Parathyroid adenoma (tissue), 2 donors: ENCODE results near the gene CSMD2.

Experiments
- H2AFZ ChIP-seq: fragments of 300-600 bp; sonication (generic); one replicate; pipeline ENCODE4 v1.7.0; 2017; ENCODE audit warnings: antibody characterized with exemption, mild to moderate bottlenecking
- H3K27ac ChIP-seq: fragments of 300-600 bp; sonication (generic); one replicate; pipeline ENCODE4 v1.7.0; 2017
- H3K27me3 ChIP-seq: fragments of 300-600 bp; sonication (generic); one replicate; pipeline ENCODE4 v1.7.0; 2017; ENCODE audit warnings: low read length; ENCODE audit not compliant: control insufficient read depth, insufficient read depth
- H3K36me3 ChIP-seq: fragments of 300-600 bp; sonication (generic); one replicate; pipeline ENCODE4 v1.7.0; 2017; ENCODE audit warnings: low read length; ENCODE audit not compliant: control insufficient read depth, insufficient read depth
- H3K4me1 ChIP-seq: fragments of 300-600 bp; sonication (generic); one replicate; pipeline ENCODE4 v1.7.0; 2017; ENCODE audit warnings: control low read depth
- H3K4me2 ChIP-seq: fragments of 300-600 bp; sonication (generic); one replicate; pipeline ENCODE4 v1.7.0; 2017; ENCODE audit warnings: low read length
- H3K4me3 ChIP-seq: fragments of 300-600 bp; sonication (generic); one replicate; pipeline ENCODE4 v1.7.0; 2017; ENCODE audit warnings: low read depth, low read length
- H3K79me2 ChIP-seq: fragments of 300-600 bp; sonication (generic); one replicate; pipeline ENCODE4 v1.7.0; 2017; ENCODE audit warnings: control low read depth
- H3K9ac ChIP-seq: fragments of 300-600 bp; sonication (generic); one replicate; pipeline ENCODE4 v1.7.0; 2017; ENCODE audit warnings: mild to moderate bottlenecking
- H3K9me3 ChIP-seq: fragments of 300-600 bp; sonication (generic); one replicate; pipeline ENCODE4 v1.7.0; 2017; ENCODE audit warnings: low read length; ENCODE audit not compliant: control insufficient read depth
- CTCF ChIP-seq: fragments of 300-600 bp; sonication (generic); IDR thresholded peaks from one replicate; pipeline ENCODE4 v1.7.0; 2017; ENCODE audit warnings: antibody characterized with exemption, mild to moderate bottlenecking
- donor health status: primary hyperparathyroidism.

Gene CSMD2

GRCh38 chr1:33573661-33574060 lies 591.4 kb downstream of the CSMD2 start:
- Histone ChIP-seq H3K79me2 (no peaks in the 10 kb centered on the region), H3K4me1 (no peaks in the 10 kb centered on the region), H3K9me3 (no peaks in the 10 kb centered on the region), H2AFZ (no peak overlapping the region), H3K4me2 (no peak overlapping the region), H3K27ac (no peak overlapping the region), H3K27me3 (no peaks in the 10 kb centered on the region), H3K36me3 (no peaks in the 10 kb centered on the region), H3K9ac (no peak overlapping the region), H3K4me3 (no peak overlapping the region)
- no peak for TF ChIP-seq CTCF

- no peak overlapping the region for H3K27ac ChIP-seq
- H2AFZ ChIP-seq, result no peak overlapping the region
- H3K27me3 ChIP-seq, result no peaks in the 10 kb centered on the region
- no peaks in the 10 kb centered on the region for H3K36me3 ChIP-seq
- no peaks in the 10 kb centered on the region for H3K79me2 ChIP-seq
- H3K4me1 ChIP-seq, result no peaks in the 10 kb centered on the region
- H3K9ac ChIP-seq, result no peak overlapping the region
- H3K9me3 ChIP-seq, result no peaks in the 10 kb centered on the region
- H3K4me2 ChIP-seq, result no peak overlapping the region
- no peak for TF ChIP-seq CTCF
- H3K4me3 ChIP-seq, result no peak overlapping the region
These were observed 592.6 kb downstream of the CSMD2 start for GRCh38 chr1:33572387-33572786.

DNA sequence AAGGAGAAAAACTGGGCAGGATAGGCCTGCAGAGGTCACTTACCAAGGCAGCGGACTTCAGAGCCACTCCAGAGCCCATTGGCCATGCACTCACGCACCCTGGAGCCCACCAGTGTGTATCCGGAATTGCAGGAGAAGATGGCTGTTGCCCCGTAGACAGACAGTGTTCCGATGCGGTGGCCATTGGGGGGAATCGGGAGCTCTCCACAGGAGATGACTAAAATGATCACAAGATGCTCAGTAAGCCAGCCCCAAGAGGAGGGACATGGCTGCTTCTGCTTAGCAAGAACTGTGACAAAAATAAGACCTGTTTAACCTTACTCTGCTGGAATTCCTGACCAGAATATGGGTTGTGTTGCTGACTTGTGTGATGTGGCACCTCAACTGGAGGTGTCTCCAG lies 595.7 kb downstream of the CSMD2 start:
- Histone ChIP-seq H3K4me2 (no peak overlapping the region), H3K27ac (no peak overlapping the region), H3K27me3 (no peaks in the 10 kb centered on the region), H3K79me2 (no peaks in the 10 kb centered on the region), H3K9ac (no peak overlapping the region), H3K9me3 (no peaks in the 10 kb centered on the region), H3K36me3 (no peaks in the 10 kb centered on the region), H3K4me3 (no peak overlapping the region), H2AFZ (no peak overlapping the region), H3K4me1 (no peaks in the 10 kb centered on the region)
- TF ChIP-seq CTCF, result no peak

GRCh38 chr1:33563699-33564098 lies 601.3 kb downstream of the CSMD2 start:
- Histone ChIP-seq H3K9me3 (no peaks in the 10 kb centered on the region), H3K79me2 (no peaks in the 10 kb centered on the region), H3K27me3 (no peaks in the 10 kb centered on the region), H3K36me3 (no peaks in the 10 kb centered on the region), H3K27ac (no peak overlapping the region), H3K4me2 (no peak overlapping the region), H3K4me1 (no peaks in the 10 kb centered on the region), H3K4me3 (no peak overlapping the region), H3K9ac (no peak overlapping the region), H2AFZ (no peak overlapping the region)
- TF ChIP-seq CTCF, result no peak

GRCh38 chr1:33562563-33562962 lies 602.5 kb downstream of the CSMD2 start:
- Histone ChIP-seq H3K4me3 (no peak overlapping the region), H3K4me2 (no peak overlapping the region), H2AFZ (no peak overlapping the region), H3K79me2 (no peaks in the 10 kb centered on the region), H3K27me3 (no peaks in the 10 kb centered on the region), H3K9me3 (no peaks in the 10 kb centered on the region), H3K9ac (no peak overlapping the region), H3K4me1 (no peaks in the 10 kb centered on the region), H3K27ac (no peak overlapping the region), H3K36me3 (no peaks in the 10 kb centered on the region)
- TF ChIP-seq CTCF, result no peak
